ENCODE data around the gene RNF166. TPM values are rescaled to one million over a fixed set of nuclear protein-coding genes. Genes with fewer than 3 reads are reported as not detected.
A peak's percentile ranks its signal among the peaks of the same experiment; 100 is the strongest.

Gene RNF166
- total and polyA plus RNA-seq, 2 of the 13 experiments (the other 11 are each of a cell fraction or from before 2014, with no cell fraction given): 21.4 to 23.0 TPM

GRCh38 chr16:88685156-88686061 lies 20.8 kb downstream of the RNF166 start:
- Histone ChIP-seq H3K36me3 (replicated peaks in 1 of 2; ENCODE audit: control insufficient read depth in 1 of 2, insufficient read depth in 2 of 2, low read length in 2 of 2) (no peaks in the 10 kb centered on the region), H3K27me3 (ENCODE audit: control insufficient read depth in 1 of 2, insufficient read depth in 2 of 2, low read length in 2 of 2) (peaks cover 15 to 73% of the 10 kb centered on the region in 2 experiments), H3K79me2 (ENCODE audit: insufficient read depth, low read length) (no peaks in the 10 kb centered on the region), H2AFZ (ENCODE audit: low read length) (no peak overlapping the region), H3K9me3 (ENCODE audit: low read length) (no peaks in the 10 kb centered on the region), H3K4me1 (ENCODE audit: insufficient read depth, low read length) (peaks cover 61% of the 10 kb centered on the region), H4K20me1 (ENCODE audit: insufficient read depth, low read length) (peaks cover 3% of the 10 kb centered on the region; the same call in 1 of the 2 replicates), H3K4me2 (ENCODE audit: low read depth, low read length) (peak overlapping the region; percentile 91), H3K9ac (ENCODE audit: insufficient read depth, low read depth, low read length) (peak overlapping the region; percentile 8; the same call in 1 of the 2 replicates), H3K27ac (ENCODE audit: extremely low read length, insufficient read depth, low read length) (no peak overlapping the region), H3K4me3 (replicated peaks in 1 of 3; ENCODE audit: insufficient read depth in 1 of 3, low read depth in 2 of 3, low read length in 3 of 3) (peak overlapping the region; percentile 52 to 76 (median 69))
- FAIRE-seq (no peak), ATAC-seq (peak; percentile 22), DNase-seq (ENCODE audit: low spot score) (no peak)
- 5% methylated on average over 17 of the region's 33 CpGs for WGBS (ENCODE audit: low lambda C conversion rate)
- in situ Hi-C loops (cut with HindIII; ENCODE audit: extremely low pct_ligation_motif_present, low pct_unique_long_range_greater_than_20kb): no loop called here
- no TSS peak for BruUV-seq (replicated peaks)
- ChIA-PET POLR2A (interaction anchor here (1.5 kb wide), 1 partner anchor 23 kb away, joined by 7 read pairs; the partner anchor contains the start of gene MVD), CTCF (ENCODE audit: low intra/inter-chr PET ratio, low total read pairs) (no interaction called here)
- intact Hi-C loops (cut with micrococcal nuclease; ENCODE audit: unreplicated experiment): loop anchor here (2.0 kb wide), 1 partner anchor 35 kb away; the partner anchor contains the start of gene CYBA
- TF ChIP-seq AKAP8 (CRISPR knock-in tag; IDR thresholded peaks at IDR 0.05): peak; percentile 56; the same call in 1 of the 2 replicates
- 0 out of 2 replicates have a peak, but pooled peaks have one; percentile 55 for TF ChIP-seq ZC3H13 (CRISPR knock-in tag; IDR thresholded peaks at IDR 0.05)
- TF ChIP-seq, protein P1, sequence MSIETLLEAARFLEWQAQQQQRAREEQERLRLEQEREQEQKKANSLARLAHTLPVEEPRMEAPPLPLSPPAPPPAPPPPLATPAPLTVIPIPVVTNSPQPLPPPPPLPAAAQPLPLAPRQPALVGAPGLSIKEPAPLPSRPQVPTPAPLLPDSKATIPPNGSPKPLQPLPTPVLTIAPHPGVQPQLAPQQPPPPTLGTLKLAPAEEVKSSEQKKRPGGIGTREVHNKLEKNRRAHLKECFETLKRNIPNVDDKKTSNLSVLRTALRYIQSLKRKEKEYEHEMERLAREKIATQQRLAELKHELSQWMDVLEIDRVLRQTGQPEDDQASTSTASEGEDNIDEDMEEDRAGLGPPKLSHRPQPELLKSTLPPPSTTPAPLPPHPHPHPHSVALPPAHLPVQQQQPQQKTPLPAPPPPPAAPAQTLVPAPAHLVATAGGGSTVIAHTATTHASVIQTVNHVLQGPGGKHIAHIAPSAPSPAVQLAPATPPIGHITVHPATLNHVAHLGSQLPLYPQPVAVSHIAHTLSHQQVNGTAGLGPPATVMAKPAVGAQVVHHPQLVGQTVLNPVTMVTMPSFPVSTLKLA (IDR thresholded peaks at IDR 0.05): 0 out of 2 replicates have a peak, but pooled peaks have one; percentile 5
- TF ChIP-seq, protein P2, sequence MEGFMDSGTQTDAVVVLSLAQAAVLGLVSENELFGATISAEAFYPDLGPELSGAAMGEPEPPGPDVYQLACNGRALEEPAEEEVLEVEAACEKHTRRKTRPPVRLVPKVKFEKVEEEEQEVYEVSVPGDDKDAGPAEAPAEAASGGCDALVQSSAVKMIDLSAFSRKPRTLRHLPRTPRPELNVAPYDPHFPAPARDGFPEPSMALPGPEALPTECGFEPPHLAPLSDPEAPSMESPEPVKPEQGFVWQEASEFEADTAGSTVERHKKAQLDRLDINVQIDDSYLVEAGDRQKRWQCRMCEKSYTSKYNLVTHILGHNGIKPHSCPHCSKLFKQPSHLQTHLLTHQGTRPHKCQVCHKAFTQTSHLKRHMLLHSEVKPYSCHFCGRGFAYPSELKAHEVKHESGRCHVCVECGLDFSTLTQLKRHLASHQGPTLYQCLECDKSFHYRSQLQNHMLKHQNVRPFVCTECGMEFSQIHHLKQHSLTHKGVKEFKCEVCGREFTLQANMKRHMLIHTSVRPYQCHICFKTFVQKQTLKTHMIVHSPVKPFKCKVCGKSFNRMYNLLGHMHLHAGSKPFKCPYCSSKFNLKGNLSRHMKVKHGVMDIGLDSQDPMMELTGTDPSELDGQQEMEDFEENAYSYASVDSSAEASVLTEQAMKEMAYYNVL (CRISPR knock-in tag; IDR thresholded peaks at IDR 0.05; ENCODE audit: borderline replicate concordance): no peak
- 0 out of 2 replicates have a peak, but pooled peaks have one; percentile 61 for TF ChIP-seq HINFP (CRISPR knock-in tag; IDR thresholded peaks at IDR 0.05; ENCODE audit: low read depth)
- no peak for TF ChIP-seq NFIC (IDR thresholded peaks at IDR 0.05; ENCODE audit: low read length)
- peak; percentile 66 for TF ChIP-seq PATZ1 (CRISPR knock-in tag; IDR thresholded peaks at IDR 0.05)
- TF ChIP-seq CBX1 (IDR thresholded peaks at IDR 0.05; ENCODE audit: low read depth): no peak
- peak; percentile 78; the same call in 1 of the 2 replicates for TF ChIP-seq EZH2 (conservative IDR thresholded peaks at IDR 0.05; ENCODE audit: low read depth, low read length)
- 0 out of 2 replicates have a peak, but pooled peaks have one; percentile 39 for TF ChIP-seq ZNF350 (CRISPR knock-in tag; IDR thresholded peaks at IDR 0.05; ENCODE audit: borderline replicate concordance, low read depth)
- no peak for TF ChIP-seq ZNF615 (CRISPR knock-in tag; IDR thresholded peaks at IDR 0.05; ENCODE audit: borderline replicate concordance)
- TF ChIP-seq ZMAT3 (CRISPR knock-in tag; conservative IDR thresholded peaks at IDR 0.05): no peak
- TF ChIP-seq, protein P3, sequence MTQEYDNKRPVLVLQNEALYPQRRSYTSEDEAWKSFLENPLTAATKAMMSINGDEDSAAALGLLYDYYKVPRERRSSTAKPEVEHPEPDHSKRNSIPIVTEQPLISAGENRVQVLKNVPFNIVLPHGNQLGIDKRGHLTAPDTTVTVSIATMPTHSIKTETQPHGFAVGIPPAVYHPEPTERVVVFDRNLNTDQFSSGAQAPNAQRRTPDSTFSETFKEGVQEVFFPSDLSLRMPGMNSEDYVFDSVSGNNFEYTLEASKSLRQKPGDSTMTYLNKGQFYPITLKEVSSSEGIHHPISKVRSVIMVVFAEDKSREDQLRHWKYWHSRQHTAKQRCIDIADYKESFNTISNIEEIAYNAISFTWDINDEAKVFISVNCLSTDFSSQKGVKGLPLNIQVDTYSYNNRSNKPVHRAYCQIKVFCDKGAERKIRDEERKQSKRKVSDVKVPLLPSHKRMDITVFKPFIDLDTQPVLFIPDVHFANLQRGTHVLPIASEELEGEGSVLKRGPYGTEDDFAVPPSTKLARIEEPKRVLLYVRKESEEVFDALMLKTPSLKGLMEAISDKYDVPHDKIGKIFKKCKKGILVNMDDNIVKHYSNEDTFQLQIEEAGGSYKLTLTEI (CRISPR knock-in tag; conservative IDR thresholded peaks at IDR 0.05): no peak
